Left renal pelvis (tissue), 4 donors: ENCODE data around the gene MED9. TPM values are rescaled to one million over a fixed set of nuclear protein-coding genes. Genes with fewer than 3 reads are reported as not detected.

Experiments used
- DNase-seq, 4 donors: peaks; one replicate each; pipeline ENCODE4 v3.0.0-alpha.2; 2013; ENCODE audit warnings: low read depth in 4 of 4, low spot score in 3 of 4
- polyA plus RNA-seq, 4 donors: library from polyadenylated mRNA; unstranded; fragments of 120-200 nt; gene quantifications; one replicate each; pipeline ENCODE4 v1.2.1, GENCODE V29; 2013; ENCODE audit not compliant: insufficient read length in 4 of 4

Gene MED9
- polyA plus RNA-seq, 4 donors, result 13.0 to 23.8 (median 20.8) TPM

DNA sequence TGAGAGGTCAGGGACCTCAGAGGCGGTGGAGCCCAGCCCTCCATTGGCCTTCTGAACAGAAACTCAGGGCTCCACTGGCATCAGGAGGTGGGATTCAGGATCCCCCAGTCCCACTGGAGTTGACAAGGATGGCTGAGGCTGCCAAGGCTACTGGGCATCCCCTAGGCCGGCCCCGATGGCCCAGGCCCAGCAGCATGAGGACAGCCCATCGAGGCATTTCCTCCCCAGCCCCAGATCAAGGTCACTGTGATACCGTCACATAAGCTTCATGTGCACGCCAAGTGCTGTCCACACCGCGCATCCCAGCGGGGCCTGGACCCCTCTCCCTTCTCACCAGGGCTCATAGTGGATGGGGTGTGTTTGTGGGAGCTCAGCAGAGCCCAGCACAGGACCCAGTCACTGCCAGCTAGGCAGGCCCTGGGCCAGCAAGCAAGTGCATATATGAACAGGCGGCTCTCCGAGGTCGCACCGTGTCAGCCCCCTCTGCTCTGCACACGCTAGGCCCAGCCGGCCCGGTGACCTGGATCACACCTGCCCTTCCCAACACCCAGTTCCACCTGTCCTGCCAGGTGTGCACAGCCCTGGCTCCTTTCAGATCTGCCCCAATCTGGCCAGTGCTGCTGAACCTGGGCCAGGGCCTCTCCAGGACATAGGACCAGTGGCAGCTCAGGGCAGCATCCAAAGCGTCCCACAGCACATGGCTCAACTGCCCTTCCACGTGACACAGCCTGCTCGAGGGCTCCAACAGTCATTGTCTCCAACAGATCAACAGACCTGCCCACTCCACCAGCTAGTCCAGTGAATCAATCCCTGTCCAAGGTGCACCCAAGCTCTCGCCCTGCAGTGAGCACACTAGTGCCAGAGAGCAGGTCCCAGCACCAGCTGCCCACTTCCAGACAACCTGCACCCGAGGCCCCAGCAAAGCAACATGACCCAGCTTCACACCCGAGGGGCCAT lies 52.2 kb downstream of the MED9 start:
- DNase-seq, result no peak

DNA sequence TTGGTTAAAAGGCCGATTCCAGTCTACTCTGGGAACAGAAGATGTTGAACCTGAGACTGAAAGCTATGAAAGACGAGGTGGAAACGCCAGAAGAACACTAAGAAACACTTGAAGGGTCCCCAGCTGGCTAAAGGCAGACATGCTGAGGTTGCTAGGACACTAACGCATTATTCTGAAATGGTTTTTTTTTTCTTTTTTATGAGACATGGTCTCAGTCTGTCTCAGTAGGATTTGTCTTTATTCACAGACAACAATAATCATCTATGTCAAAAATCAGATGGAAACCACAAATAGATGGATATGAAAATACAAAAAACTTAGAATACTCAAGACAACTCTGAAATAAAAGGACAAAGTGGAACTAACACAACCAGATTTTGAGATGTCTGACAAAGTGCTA lies 54.4 kb downstream of the MED9 start:
- DNase-seq, result no peak

DNA sequence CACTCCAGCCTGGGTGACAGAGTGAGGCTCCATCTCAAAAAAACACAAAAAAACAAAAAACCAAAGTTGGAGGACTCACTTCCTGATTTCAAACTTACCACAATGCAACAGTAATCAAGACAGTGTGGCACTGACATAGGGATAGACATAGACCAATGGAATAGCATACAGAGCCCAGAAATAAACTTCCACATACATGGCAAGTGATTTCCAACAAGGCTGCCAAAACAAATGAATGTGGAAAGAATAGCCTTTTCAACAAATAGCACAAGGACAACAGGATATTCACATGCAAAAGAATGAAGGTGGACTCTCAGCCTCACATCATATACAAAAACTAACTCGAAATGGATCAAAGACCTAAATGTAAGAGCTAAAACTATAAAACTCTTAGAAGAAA lies 56.2 kb downstream of the MED9 start:
- DNase-seq, result no peak

DNA sequence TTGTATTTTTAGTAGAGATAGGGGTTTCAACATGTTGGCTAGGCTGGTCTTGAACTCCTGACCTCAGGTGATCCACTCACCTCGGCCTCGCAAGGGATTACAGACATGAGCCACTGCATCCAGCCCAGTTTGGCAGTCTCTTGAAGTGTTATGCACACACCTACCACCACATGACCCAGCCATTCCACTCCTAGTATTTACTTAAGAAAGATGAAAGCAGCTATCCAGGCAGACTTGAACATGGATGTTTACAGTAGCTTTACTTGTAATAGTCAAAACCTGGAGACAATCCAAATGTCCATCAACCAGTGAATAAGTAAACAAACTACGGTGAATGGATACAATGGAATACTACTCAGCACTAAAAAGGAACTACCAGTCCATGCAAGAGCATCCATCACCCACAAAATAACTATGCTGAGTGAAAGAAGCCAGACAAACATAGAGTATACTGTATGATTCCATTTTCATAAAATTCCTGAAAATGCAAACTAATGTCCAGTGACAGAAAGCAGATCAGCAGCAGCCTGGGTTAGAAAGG lies 57.2 kb downstream of the MED9 start:
- DNase-seq, result no peak

DNA sequence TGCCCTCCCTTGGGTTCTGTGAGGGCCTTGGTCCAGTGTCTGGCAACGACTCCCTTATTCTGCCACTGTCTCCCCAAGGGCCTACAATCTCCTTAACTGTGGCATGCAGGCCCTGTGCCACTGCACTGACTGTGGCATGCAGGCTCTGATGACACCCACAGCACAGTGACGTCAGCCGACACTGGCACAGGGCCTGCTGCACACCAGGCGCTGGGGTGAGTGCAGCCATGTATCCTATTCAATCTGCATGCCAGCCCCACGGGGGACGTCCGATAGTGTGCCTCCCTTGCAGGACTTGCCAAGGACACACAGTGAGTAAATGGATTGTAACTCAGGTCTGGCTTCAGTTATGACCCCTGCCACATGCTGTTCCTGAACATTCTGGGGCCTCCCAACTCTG lies 59.2 kb downstream of the MED9 start:
- DNase-seq, result no peak

DNA sequence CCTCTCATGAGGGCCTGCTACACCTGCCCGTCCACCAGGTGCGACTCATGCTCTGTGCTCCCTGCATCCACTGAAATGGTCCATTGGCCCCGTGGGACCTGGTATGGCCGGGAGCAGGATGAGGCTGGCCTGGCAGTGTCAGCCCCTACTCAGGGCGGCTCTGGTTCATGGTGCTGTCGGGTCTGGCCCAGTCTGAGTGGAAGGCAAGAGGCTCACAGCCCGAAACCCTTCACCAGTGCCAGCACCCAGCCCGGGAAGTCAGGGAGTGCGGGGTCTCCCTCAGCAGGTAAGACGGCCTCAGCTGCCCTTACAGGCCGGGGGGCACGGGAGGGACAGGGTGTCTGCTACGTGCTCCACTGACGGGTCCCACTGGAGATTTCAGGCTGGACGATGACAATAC lies 59.9 kb downstream of the MED9 start:
- DNase-seq, result no peak

DNA sequence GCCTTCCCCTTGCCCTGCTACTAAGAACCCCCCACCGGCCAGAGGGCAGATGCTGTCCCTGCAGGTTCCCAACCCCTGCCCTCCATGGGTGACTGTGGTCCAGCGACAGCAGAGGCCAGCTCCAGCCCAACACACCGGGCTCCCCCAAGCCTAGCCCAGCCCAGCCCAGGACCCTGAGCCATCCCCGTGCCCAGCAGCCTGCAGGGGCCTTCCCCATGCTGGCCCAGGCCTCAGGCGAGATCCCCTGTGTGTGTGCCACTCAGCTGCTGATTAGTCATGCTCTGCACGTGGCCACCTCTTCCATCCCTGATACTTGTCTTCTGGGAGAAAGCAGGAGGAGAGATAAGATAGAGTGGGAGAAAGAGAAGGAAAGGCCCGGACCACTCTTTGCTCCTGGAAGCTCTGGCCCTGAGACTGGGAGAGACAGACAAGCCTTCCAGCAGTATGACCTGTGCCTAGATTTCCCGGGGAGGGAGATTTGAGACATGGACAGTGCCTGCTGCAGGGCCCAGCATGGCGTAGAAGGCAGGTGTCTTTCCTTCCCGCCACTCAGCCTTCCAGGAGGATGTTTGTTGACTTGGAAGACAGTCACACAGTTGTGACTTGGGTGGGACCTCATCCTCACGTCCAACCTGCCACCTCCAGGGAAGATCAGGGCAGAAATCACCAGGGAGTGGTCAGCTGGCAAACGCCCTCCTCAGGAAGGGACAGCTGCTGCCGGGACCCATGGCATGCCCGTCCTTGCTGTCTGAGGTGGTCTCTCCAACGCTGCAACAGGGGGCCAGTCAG lies 60.7 kb downstream of the MED9 start:
- no peak for DNase-seq

DNA sequence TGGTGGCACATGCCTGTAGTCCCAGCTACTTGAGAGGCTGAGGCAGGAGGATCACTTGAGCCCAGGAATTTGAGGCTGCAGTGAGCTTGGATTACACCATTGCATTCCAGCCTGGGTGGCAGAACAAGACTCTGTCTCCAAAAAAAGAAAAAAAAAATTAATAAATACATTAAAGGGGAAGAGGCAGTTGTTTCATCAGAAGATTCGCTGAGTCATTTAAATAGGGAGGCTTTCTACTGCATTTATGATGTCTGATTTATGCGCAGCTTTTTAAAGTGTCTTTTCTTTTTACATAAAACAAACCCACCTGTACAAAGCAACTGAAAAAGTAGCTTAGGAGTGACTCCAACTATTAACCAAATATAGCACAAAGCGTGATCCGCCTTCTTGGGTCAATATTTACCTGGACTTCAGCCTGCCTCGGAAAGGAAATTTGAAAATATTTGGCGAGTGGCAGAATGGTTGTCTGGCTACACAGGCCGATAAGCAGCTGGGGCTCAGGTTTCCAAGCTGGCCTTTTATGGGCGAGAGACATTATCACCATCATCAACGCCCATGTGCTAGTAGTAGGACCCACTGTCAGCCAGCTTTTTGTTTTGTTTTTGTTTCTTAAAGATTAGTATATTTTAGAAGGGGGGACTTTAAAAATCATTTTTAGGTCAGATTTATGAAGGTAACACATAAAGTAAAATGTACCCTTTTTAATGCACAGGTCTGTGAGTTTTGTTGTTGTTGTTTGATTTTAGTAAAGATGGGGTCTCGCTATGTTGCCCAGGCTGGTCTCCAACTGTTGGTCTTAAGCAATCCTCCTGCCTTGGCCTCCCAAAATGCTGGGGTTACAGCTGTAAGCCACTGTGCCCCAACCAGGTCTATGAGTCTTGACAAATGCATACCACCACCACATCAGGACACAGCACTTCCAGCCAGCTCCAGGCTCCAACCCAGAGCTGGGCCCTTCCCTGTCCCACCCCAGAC lies 61.9 kb downstream of the MED9 start:
- DNase-seq, result no peak

DNA sequence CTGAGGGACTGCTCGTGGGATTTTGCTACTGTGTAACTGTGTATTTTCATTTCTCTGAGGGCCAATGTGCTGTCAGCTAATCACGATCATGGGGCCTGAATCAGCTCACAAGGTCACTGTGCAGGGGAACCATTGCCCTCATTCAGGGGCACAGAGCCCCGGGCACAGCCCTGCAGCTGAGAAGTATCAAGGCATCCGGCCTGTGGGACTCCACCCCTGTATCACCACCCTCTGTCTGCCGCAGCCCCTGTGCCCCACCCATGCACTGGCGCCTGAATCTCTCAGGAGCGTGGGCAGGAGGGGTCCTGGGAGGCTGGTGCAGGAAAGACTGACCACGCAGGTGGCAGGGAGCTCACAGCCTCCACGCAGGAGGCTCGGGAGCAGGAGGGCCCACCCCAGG lies 62.8 kb downstream of the MED9 start:
- DNase-seq, result no peak

DNA sequence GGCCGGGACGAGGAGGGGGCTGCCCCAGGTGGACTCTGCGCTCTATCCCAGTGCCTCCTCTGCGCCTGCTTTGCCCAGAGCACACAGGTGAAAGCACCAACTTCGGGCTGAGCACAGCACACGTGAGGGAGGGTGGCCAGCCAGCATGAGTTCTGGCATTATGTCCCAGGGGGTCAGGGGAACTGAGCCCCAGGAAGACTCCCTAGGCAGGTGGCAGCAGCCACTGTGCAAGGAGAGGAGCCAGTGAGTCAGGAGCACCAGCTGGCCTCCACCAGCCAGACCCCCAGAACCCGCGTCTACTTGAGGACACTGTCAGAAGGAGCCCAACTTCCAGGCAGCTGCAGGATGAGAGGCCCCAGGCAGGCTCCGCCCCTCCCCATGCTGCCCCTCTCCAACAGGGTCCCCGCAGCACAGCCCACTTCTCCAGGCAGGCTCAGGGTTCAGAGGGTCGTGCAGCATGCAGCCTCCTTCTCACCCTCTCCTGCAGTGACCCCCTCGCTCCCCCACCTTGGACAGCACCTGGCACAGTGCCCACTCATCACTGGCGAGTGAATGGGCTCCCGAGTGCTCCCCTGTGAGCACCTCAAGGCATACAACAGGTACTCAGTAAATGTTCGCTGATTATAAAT lies 63.6 kb downstream of the MED9 start:
- no peak for DNase-seq

DNA sequence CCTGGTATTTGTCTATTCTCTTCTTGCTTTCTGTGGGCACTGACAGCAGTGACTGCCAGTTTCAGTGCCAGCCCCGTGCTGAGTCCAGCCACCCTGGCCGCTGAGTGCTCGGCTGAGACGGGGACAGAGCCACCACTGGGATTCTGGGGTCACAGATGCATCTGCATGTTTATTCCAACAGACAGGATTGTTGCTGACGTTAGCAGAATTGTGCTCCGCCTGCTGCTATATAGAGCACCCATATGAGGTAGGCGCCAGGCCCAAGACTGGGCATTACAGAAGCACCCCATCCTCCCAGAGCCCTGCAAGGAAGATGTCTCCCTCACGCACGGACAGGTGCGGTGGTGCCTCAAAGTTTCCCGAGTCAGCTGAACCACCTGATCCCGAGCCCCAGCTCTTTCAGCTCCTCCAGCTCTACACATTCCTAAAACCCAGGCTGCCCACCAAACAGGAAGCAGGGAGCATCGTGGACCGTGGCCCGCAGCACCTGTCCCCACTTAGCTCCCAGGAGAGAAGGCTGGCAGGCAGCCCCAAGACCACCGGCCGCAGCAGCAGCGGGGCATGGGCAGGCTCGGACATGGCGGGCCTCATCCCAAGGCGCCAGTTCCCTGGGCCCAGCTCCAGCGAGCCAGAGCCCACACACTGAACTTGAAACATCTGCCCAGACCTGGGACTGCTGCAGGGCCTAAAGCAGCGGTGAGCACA lies 64.3 kb downstream of the MED9 start:
- DNase-seq, result no peak

DNA sequence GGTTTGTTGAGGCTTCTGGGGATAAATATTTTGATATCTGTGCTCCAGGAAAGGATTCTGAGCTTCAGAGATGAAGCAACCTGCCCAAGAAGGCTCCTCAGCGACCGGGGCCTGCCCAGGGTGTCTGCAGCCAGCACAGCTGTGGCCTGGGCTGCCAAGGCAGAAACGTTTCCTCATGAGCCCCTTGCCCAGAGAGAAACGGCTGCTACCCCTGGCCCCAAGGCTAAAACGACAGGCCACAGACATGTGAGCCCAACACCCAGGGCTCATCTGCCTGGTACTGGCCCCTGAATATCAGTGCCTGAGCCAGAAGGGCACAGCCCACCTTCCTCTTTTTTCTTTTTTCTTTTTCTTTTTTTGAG lies 64.8 kb downstream of the MED9 start:
- DNase-seq, result no peak

Other genes with a start within 250 kb of the MED9 start
- 10 to 100 TPM; 16.2 to 53.8 (median 31.8) TPM for gene FLCN, start 239.8 kb upstream of the MED9 start, polyA plus RNA-seq
- gene COPS3, start 195.8 kb upstream of the MED9 start, polyA plus RNA-seq, result 10 to 100 TPM; 67.7 to 91.5 (median 76.3) TPM
- 1 to 10 TPM; 3.7 to 6.0 (median 4.9) TPM for gene NT5M, start 173.6 kb upstream of the MED9 start, polyA plus RNA-seq
- gene RASD1, start 19.4 kb downstream of the MED9 start, polyA plus RNA-seq, result 1 to 10 TPM in 2 of 4 donors, under 1 TPM in 2; 0.70 to 1.5 (median 0.97) TPM
- gene PEMT, start 114.7 kb downstream of the MED9 start, polyA plus RNA-seq, result 10 to 100 TPM; 22.8 to 31.7 (median 27.1) TPM
- gene RAI1, start 204.5 kb downstream of the MED9 start, polyA plus RNA-seq, result 10 to 100 TPM; 19.4 to 41.6 (median 24.3) TPM